Measurements from ENCODE around the gene DHRS2.
"Not testable (repeated sequence)": the region's sequence is repeated elsewhere in the genome, so short reads cannot be mapped to it uniquely, and the experiment has no call there.

DHRS2 gene

DNA sequence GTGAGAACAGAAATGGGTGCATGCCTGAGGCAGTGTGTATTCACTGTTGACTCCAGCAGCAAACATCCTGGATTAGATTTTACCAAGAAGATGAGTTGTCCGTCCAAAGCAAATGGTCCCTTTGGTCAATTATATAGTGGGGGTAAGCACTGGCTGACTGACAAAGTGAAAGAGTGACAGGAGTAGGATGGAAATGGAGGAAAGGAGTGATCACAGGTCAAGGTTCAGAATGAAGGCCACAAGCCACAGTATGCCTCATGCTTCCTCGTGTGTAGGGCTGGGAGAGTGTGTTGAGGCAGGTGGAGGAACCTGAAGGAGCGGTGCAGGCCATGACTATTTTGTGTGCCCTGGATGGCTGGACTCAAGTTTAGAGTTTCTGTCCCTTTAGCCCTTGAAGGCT, 14.3 kb downstream of the DHRS2 start:
- no peak for DNase-seq

GRCh38 chr14:23653051-23653450, 16.9 kb downstream of the DHRS2 start:
- DNase-seq: no peak

GRCh38 chr14:23654231-23654630, 18.1 kb downstream of the DHRS2 start:
- no peak for DNase-seq

GRCh38 chr14:23657959-23658470, 21.9 kb downstream of the DHRS2 start:
- no peak for DNase-seq

DNA sequence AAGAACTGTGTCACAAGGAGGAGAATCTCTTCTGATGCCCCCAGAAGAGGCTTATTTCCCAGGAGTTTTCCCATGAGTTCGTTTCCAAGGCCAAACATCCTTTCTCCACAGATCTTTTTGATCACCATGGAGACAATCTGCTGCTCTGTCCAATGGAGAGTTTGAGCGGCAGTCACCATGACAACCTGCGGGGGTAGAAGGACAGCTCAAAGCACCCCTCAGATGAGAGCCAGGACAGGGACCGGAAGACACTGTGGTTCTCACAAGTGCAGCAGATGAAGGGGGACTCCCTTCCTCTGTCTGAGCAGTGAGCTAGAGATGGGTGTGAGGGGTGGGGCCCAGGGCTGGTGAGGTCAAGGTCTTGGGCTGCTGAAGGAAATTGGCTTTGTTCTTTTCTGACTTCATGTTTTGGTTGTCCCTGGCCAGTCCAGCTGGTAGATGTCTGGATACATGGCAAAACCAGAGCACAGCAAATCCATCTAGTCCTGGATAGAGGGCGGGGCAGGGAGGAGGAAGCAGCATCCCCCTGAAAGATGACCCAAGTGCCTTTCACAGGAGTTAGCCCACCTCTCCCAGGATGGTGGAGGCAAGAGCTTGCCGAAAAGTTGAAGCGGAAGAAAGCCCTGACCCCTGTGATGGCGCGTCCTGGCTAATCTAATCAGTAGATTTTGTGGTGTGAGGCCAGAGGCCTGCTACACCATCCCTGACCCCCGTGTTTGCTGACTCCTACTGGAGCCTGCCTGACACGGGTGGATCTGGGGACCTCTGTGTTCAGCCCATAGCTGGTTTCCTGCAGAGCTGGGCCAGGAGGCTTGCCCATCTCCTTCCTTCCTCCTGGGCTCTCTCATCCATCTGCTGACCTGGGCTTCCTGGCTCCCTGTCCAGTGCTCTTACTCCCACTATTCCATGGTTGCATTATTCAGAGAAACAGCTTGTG, 24.4 kb downstream of the DHRS2 start:
- no peak for DNase-seq

DNA sequence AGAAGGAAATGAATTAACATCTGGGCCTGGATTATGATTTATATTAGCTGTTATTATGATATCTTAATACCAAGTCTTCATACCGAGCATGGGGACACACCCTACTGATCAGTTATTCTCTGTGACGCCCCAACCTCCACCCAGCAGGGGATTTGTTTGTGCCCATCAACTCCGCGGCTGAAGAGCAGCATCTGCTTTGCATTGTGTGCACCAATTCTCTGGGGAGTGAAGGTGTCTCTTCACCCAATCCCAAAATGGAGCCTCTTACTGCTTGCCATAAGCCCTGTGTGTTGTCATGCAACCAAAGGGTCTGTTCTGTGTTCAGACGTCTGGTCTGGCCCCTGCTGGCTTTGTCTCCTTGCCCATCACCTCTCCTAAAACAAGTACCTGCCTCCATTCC, 25.4 kb downstream of the DHRS2 start:
- DNase-seq: no peak

GRCh38 chr14:23663127-23663526, 27.0 kb downstream of the DHRS2 start:
- no peak for DNase-seq

DNA sequence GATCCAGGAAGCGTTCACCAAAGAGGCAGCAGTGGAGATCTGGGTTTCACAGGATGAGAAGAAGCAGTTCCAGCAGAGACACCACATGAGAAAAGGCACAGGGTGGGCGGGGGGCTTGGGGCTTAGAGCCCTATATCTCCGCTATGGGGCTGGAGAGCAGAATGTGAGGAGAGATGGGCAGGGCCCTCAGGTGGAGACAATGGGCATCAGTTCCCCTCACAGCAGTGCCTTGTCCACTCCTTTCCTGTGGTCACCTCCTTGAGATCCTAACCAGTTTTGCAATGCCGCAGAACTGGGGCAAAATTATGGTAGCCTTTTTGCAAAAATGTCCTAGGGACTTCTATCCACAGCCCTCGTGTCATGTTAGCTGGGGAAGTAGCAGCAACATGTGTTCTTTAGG, 27.5 kb downstream of the DHRS2 start:
- no peak for DNase-seq

DNA sequence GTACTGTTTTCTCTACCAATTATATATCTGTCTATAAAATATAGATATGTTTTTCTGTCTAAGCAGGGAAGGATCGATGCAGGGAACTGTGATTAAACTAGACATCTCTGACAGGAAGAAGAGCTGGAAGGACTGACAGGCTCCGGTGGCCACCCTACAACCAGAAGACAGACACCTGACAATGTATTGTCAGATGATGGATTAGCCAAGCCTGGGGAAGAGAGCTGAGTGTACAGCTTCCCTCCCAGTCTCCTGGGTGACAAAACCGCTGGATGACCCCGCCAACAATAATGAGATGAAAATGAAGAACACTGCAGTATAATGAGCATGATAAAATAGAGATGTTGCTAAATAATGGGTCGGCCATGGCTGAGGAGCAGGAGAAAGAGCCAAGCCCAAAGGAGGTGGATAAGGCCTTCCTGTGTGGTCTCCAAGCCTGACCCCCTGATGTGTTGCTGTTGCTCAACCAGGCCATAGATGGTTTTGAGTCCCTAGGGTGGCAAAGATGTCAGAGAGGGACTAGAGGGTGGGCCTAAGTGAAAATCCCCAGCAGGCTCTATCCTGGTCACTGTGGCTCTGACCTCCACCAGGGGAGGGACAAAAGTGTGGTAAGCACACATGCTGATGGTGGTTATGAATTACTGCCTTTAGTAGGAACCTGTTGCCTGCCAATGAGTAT, 28.2 kb downstream of the DHRS2 start:
- no peak for DNase-seq

GRCh38 chr14:23665302-23666016, 29.3 kb downstream of the DHRS2 start:
- no peak for DNase-seq

DNA sequence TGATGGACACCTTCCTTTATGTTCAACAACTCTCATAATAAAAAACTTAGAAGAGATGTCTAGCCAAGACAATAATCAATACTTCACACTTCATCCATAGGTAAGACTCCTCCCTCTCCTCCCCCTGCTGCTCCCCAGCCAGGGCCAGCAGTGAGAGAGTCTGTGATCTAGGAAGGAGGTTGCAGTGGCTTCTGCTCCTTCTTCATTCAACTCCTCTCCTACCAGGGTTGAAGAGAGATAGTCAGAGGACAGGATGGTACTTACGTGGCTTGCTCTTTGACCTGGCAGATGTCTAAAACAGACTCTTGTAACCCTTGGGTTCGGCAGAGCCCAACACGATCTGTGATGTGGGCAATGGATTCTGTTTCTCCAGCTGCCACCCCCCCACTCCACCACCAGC, 31.0 kb downstream of the DHRS2 start:
- DNase-seq: no peak

GRCh38 chr14:23669441-23669840, 33.3 kb downstream of the DHRS2 start:
- DNase-seq: no peak

DNA sequence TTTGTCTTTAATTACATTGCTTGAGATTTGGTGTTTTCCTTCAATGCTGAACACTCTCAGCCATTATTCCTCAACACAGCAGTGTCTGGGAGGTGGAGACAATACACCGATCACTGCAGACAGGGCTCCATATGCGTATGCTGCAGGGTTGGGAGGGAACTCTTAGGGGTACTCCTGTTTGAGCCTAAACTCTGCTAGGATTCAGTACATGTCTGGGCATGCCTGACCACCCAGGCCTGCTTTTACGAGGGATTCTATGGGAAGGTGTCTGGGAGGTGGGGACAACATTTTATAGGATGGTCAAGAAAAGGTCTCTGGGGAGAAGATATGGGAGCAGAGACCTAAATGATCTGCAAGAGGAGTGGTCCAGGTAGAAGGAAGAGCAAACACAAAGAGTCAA, 34.3 kb downstream of the DHRS2 start:
- no peak for DNase-seq

DNA sequence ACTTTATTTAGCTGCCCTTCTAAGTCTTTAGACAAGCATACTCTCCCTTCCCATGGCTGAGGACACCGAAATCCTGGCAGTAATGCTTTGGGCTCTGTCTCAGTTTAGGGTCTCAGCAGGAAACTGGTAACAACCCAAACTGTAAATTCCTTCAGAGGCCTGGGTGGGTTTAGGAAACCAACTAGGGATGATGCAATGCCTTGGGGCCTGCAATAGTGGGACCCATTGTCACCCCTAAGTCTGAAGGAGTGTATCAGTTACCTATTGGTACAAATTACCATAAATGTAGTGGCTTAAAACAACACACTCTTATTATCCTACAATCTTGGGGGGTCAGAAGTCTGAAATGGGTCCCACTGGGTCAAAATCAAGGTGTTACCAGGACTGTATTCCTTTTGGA, 36.0 kb downstream of the DHRS2 start:
- DNase-seq: no peak

DNA sequence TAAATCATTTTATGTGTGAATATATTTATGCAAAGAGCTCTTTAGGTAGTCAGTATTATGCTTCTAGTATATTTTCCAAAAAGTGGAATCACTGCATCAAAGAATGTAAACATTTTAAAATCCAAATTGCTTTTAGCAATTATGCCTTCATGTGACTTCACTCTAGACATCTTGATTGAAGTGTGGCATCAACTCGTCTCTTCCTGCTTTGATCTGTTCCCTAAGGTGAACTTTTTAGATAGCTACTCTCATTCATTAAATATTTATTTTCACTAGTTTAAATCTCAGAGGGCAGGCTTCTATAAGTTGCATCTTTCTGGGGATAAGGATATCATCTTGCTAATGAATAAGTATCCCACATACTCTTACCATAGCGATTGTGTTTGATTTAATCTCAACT, 39.2 kb downstream of the DHRS2 start:
- DNase-seq: no peak

GRCh38 chr14:23675906-23676305, 39.7 kb downstream of the DHRS2 start:
- DNase-seq: no peak

- DNase-seq: no peak
These were observed 45.2 kb downstream of the DHRS2 start for GRCh38 chr14:23681337-23681736.

DNA sequence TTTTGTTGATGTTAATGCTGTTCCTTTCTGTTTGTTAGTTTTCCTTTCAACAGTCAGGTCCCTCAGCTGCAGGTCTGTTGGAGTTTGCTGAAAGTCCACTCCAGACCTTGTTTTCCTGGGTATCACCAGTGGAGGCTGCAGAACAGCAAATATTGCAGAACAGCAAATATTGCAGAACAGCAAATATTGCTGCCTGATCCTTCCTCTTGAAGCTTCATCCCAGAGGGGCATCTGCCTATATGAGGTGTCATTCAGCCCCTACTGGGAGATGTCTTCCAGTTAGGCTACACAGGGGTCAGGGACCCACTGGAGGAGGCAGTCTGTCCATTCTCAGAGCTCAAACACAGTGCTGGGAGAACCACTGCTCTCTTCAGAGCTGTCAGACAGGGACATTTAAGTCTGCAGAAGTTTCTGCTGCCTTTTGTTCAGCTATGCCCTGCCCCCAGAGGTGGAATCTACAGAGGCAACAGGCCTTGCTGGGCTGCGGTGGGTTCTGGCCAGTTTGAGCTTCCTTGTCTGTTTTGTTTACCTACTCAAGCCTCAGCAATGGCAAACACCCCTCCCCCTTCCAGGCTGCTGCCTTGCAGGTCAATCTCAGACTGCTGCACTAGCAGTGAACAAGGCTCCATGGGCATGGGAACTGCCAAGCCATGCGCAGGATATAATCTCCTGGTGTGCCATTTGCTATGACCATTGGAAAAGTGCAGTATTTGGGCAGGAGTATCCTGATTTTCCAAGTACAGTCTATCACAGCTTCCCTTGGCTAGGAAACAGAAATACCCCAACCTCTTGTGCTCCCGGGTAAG, 53.7 kb downstream of the DHRS2 start:
- DNase-seq: not testable (repeated sequence)

DNA sequence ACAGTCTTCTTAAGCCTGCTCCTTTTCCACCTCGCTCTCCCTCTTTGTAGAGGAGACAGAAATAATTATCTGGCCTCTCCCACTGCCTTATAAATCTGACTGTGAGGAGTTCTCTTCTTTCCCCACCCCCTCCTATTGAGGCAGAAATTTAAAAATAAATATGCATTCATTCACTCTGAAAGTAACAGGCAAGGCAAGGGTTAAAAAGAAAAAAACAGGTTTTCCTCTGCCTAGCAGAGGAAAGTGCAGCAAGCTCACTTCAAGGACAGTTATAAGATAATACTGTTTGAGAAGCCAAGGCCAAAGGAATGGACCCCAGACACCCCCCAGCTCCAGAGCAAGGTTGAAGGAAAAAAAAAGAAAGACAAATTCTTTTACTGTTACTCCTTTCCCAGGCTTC, 56.3 kb downstream of the DHRS2 start:
- DNase-seq: no peak

DNA sequence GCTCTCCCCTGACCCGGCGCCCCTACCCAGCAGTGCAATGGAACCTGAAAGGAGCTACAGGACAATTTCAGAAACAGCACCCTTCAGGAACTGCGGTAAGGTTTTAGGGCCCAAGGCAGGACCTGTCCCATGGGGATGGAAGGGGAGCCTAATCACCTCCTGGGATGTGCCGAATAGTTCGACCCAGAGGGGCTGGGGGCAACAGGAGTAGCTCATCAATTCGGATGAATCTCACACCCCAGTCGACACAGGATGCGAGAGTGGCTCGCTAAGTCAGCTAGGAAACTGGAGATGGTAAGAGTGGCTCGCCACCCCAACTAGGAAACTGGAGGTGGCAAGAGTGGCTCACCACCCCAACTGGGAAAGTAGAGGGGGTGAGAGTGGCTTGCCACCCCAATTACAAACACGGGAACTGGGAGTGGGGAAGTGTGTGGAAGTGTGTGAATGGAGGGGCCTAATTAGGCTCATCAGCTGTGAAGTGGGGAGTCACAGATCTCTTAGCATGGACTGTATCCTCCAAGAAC, 57.1 kb downstream of the DHRS2 start:
- no peak for DNase-seq

DNA sequence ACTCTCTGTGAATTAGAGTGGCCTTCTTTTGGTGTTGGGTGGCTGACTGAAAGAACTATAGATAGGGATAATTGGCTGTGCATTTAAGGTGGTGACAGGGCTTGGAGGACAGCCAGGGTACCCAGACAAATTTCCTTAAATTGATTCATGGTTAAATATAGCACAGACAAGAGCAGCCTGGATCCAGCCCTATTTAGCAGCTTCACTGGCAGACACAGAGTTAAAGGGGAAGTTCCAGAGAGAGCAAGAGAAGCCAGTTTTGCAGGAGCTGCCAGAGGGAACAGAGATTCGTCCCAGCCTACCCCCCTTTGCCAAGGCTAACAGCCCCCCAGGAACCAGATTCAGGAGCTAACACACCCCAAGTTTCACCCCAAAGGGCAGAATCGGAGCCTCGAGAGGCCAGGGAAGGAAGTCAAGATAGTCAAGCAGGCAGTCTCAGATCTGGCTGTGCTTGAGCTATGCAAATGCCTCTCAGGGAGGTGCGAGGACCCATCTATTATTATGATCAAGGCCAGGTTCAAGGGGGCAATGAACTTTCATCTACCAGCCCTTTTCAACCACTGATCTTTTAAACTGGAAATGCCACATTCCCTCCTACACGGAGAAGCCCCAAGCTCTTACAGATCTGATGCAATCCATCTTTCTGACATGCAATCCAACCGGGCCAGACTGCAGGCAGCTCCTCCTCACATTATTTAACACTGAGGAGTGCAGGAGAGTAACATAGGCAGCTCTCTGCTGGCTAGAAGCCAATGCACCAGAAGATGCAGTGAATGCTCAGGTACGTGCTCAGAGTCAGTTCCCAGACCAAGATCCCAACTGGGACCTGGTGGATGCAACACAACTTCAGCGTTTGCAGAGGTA, 58.2 kb downstream of the DHRS2 start:
- no peak for DNase-seq
